GM21717 (cell line): ENCODE data around the gene NPTN.

ENCODE experiments used
- ATAC-seq: cut with Tn5 transposase; IDR thresholded peaks from one replicate; pipeline ENCODE4 v1.9.1; 2021; ENCODE audit warnings: mild to moderate bottlenecking, moderate library complexity; ENCODE audit not compliant: unreplicated experiment

NPTN gene

GRCh38 chr15:73632670-73633058, 525 bp downstream of the NPTN start:
- peak; percentile 10 for ATAC-seq

- no peak for ATAC-seq
These were observed 1.1 kb downstream of the NPTN start for GRCh38 chr15:73631915-73632669.

GRCh38 chr15:73630921-73631362, 2.2 kb downstream of the NPTN start:
- no peak for ATAC-seq

- ATAC-seq, result no peak
These were observed 3.3 kb downstream of the NPTN start for GRCh38 chr15:73629798-73630429.

DNA sequence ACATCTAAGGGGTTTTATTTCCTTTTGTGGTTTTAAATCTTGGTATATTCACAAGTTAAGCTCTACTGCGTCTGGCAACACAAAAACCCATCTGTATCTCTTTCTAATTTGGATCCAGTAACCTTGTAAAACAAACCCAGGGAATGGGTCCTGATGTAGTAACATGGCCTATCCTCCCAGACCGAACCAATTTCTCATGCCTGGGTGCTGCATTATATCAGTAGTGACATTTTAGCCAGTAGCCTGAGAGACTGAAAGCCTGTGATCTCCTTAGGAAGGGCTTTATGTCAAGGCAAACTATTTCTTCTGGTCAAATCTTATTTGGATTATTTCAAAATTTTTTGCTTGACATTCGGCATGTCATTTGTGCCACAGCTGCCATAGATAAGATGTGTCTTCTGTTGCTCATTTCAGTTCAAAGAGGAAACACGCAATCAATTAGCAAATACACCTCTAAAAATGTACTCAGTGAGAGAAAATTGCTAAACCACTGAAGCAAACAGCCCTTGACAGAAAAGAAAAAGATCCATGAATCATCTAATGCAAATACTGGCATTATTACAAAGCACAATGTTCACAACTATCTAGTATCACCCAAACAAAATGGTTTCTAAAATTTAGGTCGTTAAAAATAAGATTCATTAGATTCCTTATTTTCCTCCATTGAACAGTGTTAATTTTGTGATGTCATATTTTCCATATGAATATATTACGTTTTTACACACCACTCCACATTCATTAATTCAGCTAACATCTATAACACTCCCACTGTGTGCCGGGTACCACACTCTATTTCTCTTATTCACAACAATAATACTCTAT, 4.0 kb downstream of the NPTN start:
- ATAC-seq, result no peak

GRCh38 chr15:73628102-73628501, 5.1 kb downstream of the NPTN start:
- no peak for ATAC-seq

DNA sequence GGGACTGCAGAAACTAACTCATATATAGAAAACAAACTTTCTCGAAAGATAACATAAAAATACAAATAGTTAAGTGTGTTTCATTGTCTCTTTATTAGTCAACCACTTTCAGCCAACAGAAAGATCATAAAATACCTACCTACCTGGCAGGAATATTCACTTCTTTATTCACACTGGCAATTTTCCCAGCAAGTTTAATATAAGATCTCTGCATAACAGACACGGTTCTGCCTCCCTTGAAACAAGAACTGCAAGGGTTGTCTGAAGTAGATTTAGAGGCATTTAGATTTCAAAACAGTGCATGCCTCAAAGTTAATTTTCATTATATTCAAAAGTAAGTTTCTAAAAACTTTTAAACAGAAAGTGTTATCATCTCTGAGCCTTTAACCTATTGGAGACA, 7.1 kb downstream of the NPTN start:
- ATAC-seq, result no peak

- no peak for ATAC-seq
These were observed 8.7 kb downstream of the NPTN start for GRCh38 chr15:73624530-73624929.

- no peak for ATAC-seq
These were observed 11.8 kb downstream of the NPTN start for GRCh38 chr15:73621286-73621826.

- ATAC-seq, result no peak
These were observed 13.1 kb downstream of the NPTN start for GRCh38 chr15:73620078-73620477.

DNA sequence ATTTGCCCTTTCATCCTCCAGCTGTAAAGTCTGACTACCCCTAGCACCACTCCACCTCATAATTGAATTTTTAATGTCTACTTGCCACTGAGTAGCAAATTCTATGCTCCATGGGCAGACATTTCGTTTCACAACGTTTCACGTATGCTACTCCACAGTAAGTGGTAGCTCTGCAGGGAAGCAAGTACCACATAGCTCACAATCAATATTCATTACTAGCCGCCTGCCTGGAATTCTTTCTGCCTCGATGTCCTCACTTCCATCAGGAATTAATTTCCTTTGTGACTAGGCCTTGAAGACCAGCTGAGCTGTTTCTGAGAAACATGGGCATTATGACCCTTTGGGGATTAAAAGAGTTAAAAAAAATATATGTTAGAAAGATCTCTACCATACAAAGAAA, 15.3 kb downstream of the NPTN start:
- no peak for ATAC-seq

DNA sequence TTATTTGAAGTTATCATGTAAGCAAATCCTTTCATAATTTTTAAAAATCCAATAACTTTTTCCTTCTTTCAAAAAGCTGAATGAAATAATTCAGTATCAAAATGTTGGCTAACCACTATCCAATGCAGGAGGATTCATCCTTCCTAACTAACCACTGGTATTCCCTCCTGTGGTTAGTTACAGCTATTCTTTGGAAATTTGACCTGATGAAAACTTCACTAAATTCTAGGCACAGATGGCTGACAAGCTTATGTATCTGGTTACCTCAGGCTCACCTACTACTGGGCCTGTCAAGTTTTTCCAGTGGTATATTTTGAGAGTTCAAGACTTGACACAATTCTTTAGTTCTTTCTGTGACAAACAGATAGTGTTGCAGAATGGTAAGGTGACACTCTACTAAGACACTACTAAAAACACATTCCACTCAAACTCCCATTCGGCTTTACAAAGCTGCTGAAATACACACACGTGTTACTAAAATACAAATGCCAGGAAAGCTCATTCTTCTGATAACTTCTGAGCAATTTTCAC, 15.8 kb downstream of the NPTN start:
- no peak for ATAC-seq

DNA sequence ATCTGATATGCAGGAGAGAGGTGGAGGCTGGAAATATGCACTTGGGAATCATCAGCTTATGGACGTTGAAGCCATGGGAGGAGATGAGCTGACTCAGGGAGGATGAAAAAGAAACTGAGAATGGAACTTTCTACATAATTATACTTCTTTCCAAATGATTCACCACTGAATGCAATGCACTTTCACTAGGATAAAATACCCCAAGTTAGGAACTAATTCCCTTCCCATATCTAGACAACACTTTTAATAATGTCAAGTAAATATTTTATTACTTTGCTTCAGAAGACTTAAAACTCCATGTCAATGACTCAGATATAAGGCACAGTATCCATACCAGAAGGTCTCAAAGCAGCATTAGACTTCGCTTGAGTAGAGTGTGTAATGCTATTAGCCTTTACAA, 24.2 kb downstream of the NPTN start:
- no peak for ATAC-seq

GRCh38 chr15:73608475-73608874, 24.7 kb downstream of the NPTN start:
- no peak for ATAC-seq

DNA sequence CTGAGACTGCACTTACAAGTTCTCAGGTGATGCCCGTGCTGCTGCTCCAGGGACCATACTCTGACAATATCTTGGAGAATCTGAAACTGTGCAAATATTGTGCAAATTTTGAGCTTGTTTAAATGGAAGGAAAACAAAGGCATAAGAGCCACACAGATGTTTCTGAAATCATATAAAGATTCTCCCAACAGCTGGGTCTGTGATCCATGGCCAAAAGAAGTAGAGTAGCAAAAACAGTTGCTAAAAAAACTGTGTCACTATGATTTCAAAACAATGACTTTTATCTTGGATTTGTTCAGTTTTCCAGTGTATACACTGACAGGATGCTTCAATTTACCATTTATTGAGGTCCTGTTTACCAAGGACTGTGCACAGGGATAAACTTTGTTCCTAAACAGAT, 25.3 kb downstream of the NPTN start:
- ATAC-seq, result no peak

DNA sequence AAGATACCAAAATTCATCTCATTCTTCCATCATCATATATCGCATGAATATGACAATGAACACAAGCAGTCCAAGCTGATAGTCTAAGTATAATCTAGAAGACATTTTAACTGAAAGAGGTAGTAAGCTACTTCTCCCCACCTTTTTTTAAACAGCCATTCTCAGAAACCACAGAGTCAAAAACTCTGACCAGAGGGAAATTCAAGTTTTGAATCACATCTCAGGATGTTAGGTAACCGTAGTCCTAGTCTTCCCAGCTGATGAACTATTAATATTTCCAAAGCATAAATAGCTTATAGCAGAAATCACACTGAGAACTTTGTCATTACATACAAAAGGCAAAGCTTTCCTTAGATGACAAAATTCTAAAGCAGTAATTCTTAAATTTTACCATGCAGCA, 25.8 kb downstream of the NPTN start:
- no peak for ATAC-seq

DNA sequence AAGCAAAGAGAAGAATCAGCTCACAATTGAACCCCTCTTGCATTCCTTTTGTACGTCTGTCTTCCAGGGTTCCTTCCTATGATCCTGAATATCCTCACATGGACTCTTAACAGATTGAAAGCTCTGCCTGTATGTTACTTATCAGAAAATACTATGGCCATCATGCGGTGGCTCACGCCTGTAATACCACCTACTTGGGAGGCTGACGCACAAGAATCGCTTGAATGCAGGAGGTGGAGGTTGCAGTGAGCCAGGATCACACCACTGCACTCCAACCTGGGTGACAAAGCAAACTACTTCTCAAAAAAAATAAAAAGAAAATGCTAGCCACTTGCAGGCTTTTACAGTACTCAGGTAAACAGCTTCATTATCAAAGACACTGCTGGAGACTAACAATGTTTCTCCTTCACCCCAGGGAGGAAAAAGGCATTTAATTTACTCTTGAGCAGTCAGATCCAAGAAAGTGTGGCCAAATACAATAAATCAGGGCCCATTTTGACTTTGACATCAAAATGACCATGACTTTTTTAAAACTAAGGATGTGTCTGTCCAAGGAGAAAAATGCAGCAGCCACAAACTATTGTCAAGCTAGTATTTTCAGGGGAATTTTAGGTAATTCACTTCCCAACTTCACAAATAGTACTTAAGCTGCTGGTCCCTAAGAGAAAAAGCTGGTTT, 27.3 kb downstream of the NPTN start:
- no peak for ATAC-seq

DNA sequence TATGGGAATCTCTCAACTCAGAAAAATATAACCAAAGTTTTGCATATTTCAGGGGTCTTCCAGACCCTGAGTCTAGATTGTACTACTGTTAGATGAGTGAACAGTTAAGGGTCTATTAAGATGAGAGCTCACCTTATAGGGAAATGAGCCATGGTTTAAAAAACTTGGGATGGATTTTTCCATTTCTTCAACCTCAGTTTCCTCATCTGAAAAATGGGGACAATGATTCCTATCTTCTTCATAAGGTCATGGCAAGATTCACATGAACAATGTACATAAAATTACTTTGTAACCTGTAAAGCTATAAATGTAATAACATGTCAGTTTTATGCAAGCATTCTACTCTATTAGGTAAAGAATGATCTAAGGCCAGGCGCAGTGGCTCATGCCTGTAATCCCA, 28.7 kb downstream of the NPTN start:
- no peak for ATAC-seq

- ATAC-seq, result no peak
These were observed 30.2 kb downstream of the NPTN start for GRCh38 chr15:73602992-73603391.

- no peak for ATAC-seq
These were observed 30.7 kb downstream of the NPTN start for GRCh38 chr15:73602446-73602843.
